ENCODE measurements around the gene SPC25. TPM values are rescaled to one million over a fixed set of nuclear protein-coding genes. Genes with fewer than 3 reads are reported as not detected.
"Not testable (repeated sequence)": the region's sequence is repeated elsewhere in the genome, so short reads cannot be mapped to it uniquely, and the experiment has no call there.

Gene SPC25
- polyA plus RNA-seq (ENCODE audit: insufficient read depth in 1 of 5, insufficient read length in 5 of 5, low replicate concordance in 1 of 5) = 10 to 100 TPM; 10.3 to 32.6 (median 21.0) TPM
- long read RNA-seq, donor 1, transcript SPC25-201 (7 exons, 1,354 nt) = major isoform, 12 of 24 reads
- long read RNA-seq, donor 1, partial matches to known transcripts = 7 of 24 reads
- long read RNA-seq, donor 1, other reads (novel, unspliced or antisense) = 5 of 24 reads
- long read RNA-seq, donor 2, transcript SPC25-201 (7 exons, 1,354 nt) = major isoform, 9 of 9 reads
- long read RNA-seq, donor 2, partial matches to known transcripts = 0 of 9 reads
- long read RNA-seq, donor 2, other reads (novel, unspliced or antisense) = 0 of 9 reads
- long read RNA-seq, donor 3, transcript SPC25-201 (7 exons, 1,354 nt) = major isoform, 11 of 43 reads
- long read RNA-seq, donor 3, partial matches to known transcripts = 32 of 43 reads
- long read RNA-seq, donor 3, other reads (novel, unspliced or antisense) = 0 of 43 reads
- long read RNA-seq, donor 4, partial matches to known transcripts = 0 of 3 reads
- long read RNA-seq, donor 4, other reads (novel, unspliced or antisense) = 0 of 3 reads
- long read RNA-seq, donor 5, transcript SPC25-201 (7 exons, 1,354 nt) = major isoform, 25 of 25 reads
- long read RNA-seq, donor 5, partial matches to known transcripts = 0 of 25 reads
- long read RNA-seq, donor 5, other reads (novel, unspliced or antisense) = 0 of 25 reads
- long read RNA-seq, donor 6, transcript SPC25-201 (7 exons, 1,354 nt) = major isoform, 7 of 7 reads
- long read RNA-seq, donor 6, partial matches to known transcripts = 0 of 7 reads
- long read RNA-seq, donor 6, other reads (novel, unspliced or antisense) = 0 of 7 reads
- long read RNA-seq, donor 7, transcript SPC25-201 (7 exons, 1,354 nt) = major isoform, 11 of 11 reads
- long read RNA-seq, donor 7, partial matches to known transcripts = 0 of 11 reads
- long read RNA-seq, donor 7, other reads (novel, unspliced or antisense) = 0 of 11 reads
- long read RNA-seq, donor 8, partial matches to known transcripts = 0 of 2 reads
- long read RNA-seq, donor 8, other reads (novel, unspliced or antisense) = 0 of 2 reads

- DNase-seq = peak; percentile 81 to 89
These were observed at the start of gene SPC25 for GRCh38 chr2:168890006-168890782. Gene SPC25, minus strand, starts transcription at chr2:168890430. Its CDS starts 911 bp downstream, at chr2:168889519.

GRCh38 chr2:168939918-168940317 is 49.7 kb upstream of the SPC25 start:
- DNase-seq = no peak

GRCh38 chr2:168939061-168939460 is 48.8 kb upstream of the SPC25 start:
- DNase-seq = no peak

GRCh38 chr2:168935810-168936581 is 45.8 kb upstream of the SPC25 start:
- DNase-seq = no peak

- DNase-seq = no peak
These were observed 44.6 kb upstream of the SPC25 start for GRCh38 chr2:168934826-168935225.

GRCh38 chr2:168932174-168932573 is 41.9 kb upstream of the SPC25 start:
- not testable (repeated sequence) for DNase-seq

GRCh38 chr2:168930242-168930641 is 40.0 kb upstream of the SPC25 start:
- DNase-seq = no peak

- DNase-seq = no peak
These were observed 38.8 kb upstream of the SPC25 start for GRCh38 chr2:168929031-168929430.

- DNase-seq = no peak
These were observed 38.0 kb upstream of the SPC25 start for GRCh38 chr2:168928113-168928831.

GRCh38 chr2:168926621-168927386 is 36.6 kb upstream of the SPC25 start:
- DNase-seq = no peak

- peak in 1 of 2 donors; percentile 12 for DNase-seq
These were observed 30.4 kb upstream of the SPC25 start for GRCh38 chr2:168920504-168921157.

- DNase-seq = no peak
These were observed 26.1 kb upstream of the SPC25 start for GRCh38 chr2:168916331-168916675.

- DNase-seq = no peak
These were observed 25.5 kb upstream of the SPC25 start for GRCh38 chr2:168915441-168916330.

- DNase-seq = no peak
These were observed 23.3 kb upstream of the SPC25 start for GRCh38 chr2:168913495-168913894.

GRCh38 chr2:168912901-168913369 is 22.7 kb upstream of the SPC25 start:
- no peak for DNase-seq

- no peak for DNase-seq
These were observed 22.2 kb upstream of the SPC25 start for GRCh38 chr2:168912466-168912865.

- DNase-seq = no peak
These were observed 20.1 kb upstream of the SPC25 start for GRCh38 chr2:168910330-168910729.
